Measurements from ENCODE around the gene STH. TPM values are rescaled to one million over a fixed set of nuclear protein-coding genes. Genes with fewer than 3 reads are reported as not detected.

The STH gene
- total RNA-seq, 3 donors from 2014 or later, result not detected

DNA sequence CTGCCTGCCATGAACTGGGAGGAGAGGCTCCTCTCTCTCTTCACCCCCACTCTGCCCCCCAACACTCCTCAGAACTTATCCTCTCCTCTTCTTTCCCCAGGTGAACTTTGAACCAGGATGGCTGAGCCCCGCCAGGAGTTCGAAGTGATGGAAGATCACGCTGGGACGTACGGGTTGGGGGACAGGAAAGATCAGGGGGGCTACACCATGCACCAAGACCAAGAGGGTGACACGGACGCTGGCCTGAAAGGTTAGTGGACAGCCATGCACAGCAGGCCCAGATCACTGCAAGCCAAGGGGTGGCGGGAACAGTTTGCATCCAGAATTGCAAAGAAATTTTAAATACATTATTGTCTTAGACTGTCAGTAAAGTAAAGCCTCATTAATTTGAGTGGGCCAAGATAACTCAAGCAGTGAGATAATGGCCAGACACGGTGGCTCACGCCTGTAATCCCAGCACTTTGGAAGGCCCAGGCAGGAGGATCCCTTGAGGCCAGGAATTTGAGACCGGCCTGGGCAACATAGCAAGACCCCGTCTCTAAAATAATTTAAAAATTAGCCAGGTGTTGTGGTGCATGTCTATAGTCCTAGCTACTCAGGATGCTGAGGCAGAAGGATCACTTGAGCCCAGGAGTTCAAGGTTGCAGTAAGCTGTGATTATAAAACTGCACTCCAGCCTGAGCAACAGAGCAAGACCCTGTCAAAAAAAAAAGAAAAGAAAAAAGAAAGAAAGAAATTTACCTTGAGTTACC lies 36.7 kb upstream of the STH start:
- no peak overlapping the region for H3K4me3 ChIP-seq
- H3K27ac ChIP-seq, result no peak overlapping the region
- DNase-seq (ENCODE audit: low spot score in 2 of 2), result no peak
- no peaks in the 10 kb centered on the region for H3K27me3 ChIP-seq
- no peaks in the 10 kb centered on the region for H3K9me3 ChIP-seq
- H3K4me1 ChIP-seq, result no peaks in the 10 kb centered on the region
- intact Hi-C loops (cut with DNase I; ENCODE audit: low total_unique reads), result loop anchor here (1.0 kb wide), 1 partner anchor 11 kb away; no protein-coding TSS in a partner anchor
- TF ChIP-seq POLR2A (IDR thresholded peaks at IDR 0.05) (no peak), POLR2AphosphoS5 (IDR thresholded peaks at IDR 0.05) (no peak)
- TF ChIP-seq, protein P1, sequence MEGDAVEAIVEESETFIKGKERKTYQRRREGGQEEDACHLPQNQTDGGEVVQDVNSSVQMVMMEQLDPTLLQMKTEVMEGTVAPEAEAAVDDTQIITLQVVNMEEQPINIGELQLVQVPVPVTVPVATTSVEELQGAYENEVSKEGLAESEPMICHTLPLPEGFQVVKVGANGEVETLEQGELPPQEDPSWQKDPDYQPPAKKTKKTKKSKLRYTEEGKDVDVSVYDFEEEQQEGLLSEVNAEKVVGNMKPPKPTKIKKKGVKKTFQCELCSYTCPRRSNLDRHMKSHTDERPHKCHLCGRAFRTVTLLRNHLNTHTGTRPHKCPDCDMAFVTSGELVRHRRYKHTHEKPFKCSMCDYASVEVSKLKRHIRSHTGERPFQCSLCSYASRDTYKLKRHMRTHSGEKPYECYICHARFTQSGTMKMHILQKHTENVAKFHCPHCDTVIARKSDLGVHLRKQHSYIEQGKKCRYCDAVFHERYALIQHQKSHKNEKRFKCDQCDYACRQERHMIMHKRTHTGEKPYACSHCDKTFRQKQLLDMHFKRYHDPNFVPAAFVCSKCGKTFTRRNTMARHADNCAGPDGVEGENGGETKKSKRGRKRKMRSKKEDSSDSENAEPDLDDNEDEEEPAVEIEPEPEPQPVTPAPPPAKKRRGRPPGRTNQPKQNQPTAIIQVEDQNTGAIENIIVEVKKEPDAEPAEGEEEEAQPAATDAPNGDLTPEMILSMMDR (IDR thresholded peaks at IDR 0.05), result no peak
- H3K36me3 ChIP-seq, result no peaks in the 10 kb centered on the region

DNA sequence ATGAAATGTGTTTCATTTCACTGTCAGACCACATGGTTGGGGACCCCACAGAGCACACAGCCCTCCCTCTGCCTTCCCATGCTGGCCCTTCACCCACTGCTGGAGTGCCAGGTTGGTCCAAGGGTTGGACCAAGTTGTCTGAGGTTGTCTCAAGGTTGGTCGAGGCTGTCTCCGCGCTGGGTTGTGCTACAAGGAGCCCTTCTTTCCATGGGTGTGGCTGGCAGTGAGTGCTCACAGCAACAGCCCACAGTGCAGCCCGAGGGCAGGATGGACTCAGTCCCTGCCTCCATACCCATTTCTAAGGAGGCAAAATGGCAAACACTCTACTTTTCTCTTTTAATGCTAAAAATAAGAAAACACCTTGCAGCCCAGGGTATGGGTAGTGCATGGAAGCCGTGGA lies 35.8 kb upstream of the STH start:
- TF ChIP-seq POLR2AphosphoS5 (IDR thresholded peaks at IDR 0.05) (no peak), POLR2A (IDR thresholded peaks at IDR 0.05) (no peak)
- TF ChIP-seq, protein P1 (IDR thresholded peaks at IDR 0.05), result no peak
- Histone ChIP-seq H3K4me1 (no peaks in the 10 kb centered on the region), H3K9me3 (no peaks in the 10 kb centered on the region), H3K36me3 (no peaks in the 10 kb centered on the region), H3K27ac (no peak overlapping the region), H3K27me3 (no peaks in the 10 kb centered on the region), H3K4me3 (no peak overlapping the region)
- peak in 1 of 2 donors; percentile 31 for DNase-seq (ENCODE audit: low spot score in 2 of 2)
- intact Hi-C loops (cut with DNase I; ENCODE audit: low total_unique reads), result no loop called here

DNA sequence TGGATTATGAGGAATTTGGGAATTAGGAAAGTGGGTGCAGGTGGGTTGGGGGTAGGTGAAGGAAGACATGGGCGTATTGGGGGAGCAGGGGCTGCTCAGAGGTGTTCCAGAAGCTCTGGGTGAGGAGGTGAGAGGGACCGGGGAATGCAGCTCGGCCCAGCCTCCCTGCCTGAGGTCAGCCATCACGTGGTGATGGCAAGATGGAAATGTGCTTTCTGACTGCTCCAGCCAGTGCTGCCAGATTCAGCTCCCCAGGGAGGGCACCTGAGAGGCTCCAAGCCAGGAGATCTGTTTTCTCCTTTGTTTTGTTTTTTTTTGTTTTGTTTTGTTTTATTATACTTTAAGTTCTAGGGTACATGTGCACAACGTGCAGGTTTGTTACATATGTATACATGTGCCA lies 35.2 kb upstream of the STH start:
- Histone ChIP-seq H3K9me3 (no peaks in the 10 kb centered on the region), H3K36me3 (no peaks in the 10 kb centered on the region), H3K4me3 (no peak overlapping the region), H3K27me3 (no peaks in the 10 kb centered on the region), H3K4me1 (no peaks in the 10 kb centered on the region), H3K27ac (no peak overlapping the region)
- intact Hi-C loops (cut with DNase I; ENCODE audit: low total_unique reads), result no loop called here
- TF ChIP-seq POLR2A (IDR thresholded peaks at IDR 0.05) (no peak), POLR2AphosphoS5 (IDR thresholded peaks at IDR 0.05) (no peak)
- TF ChIP-seq, protein P1 (IDR thresholded peaks at IDR 0.05), result no peak
- DNase-seq (ENCODE audit: low spot score in 2 of 2), result no peak

DNA sequence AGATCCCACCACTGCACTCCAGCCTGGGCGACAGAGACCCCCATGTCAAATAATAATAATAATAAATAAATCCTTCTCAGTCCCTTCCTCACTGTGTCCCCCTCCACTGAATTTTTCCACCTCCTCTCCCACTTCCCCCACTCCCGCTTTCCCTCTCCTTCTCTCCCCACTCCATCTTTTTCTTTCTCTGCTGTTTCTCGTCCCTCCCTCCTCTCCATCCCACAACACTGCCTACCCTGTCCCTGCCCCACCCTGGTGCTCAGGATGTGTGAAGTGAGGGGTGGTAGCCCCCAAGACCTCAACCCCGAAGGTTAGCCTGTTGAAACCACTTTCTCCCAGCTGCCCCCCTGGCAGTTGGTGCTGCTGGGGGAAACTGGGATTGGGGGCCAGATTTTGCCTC lies 34.4 kb upstream of the STH start:
- Histone ChIP-seq H3K9me3 (no peaks in the 10 kb centered on the region), H3K27ac (no peak overlapping the region), H3K4me1 (no peaks in the 10 kb centered on the region), H3K27me3 (no peaks in the 10 kb centered on the region), H3K36me3 (no peaks in the 10 kb centered on the region), H3K4me3 (no peak overlapping the region)
- TF ChIP-seq POLR2AphosphoS5 (IDR thresholded peaks at IDR 0.05) (no peak), POLR2A (IDR thresholded peaks at IDR 0.05) (no peak)
- TF ChIP-seq, protein P1 (IDR thresholded peaks at IDR 0.05), result no peak
- DNase-seq (ENCODE audit: low spot score in 2 of 2), result no peak
- intact Hi-C loops (cut with DNase I; ENCODE audit: low total_unique reads), result no loop called here

DNA sequence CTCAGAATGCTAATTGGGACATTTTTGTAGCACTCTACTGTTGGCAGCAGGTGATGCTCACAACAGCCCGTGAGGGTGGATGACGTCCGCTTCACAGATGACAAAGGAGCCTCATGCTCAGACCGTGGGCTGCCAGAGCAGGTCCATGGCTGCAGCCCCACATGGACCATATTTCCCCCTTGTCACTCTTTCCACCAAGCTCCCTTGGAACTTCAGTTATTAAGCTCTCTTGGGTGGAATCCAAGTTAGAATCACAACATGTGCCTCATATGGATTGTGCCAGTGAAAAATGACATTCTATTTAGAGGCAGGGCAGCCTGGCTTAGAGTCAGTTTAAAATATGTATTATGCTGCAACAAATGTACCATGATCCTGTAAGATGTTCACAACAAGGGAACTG lies 33.2 kb upstream of the STH start:
- no peaks in the 10 kb centered on the region for H3K36me3 ChIP-seq
- no peak overlapping the region for H3K27ac ChIP-seq
- TF ChIP-seq POLR2AphosphoS5 (IDR thresholded peaks at IDR 0.05) (no peak), POLR2A (IDR thresholded peaks at IDR 0.05) (no peak)
- TF ChIP-seq, protein P1 (IDR thresholded peaks at IDR 0.05), result no peak
- intact Hi-C loops (cut with DNase I; ENCODE audit: low total_unique reads), result no loop called here
- no peaks in the 10 kb centered on the region for H3K27me3 ChIP-seq
- no peaks in the 10 kb centered on the region for H3K4me1 ChIP-seq
- DNase-seq (ENCODE audit: low spot score in 2 of 2), result no peak
- no peak overlapping the region for H3K4me3 ChIP-seq
- no peaks in the 10 kb centered on the region for H3K9me3 ChIP-seq

Measured in breast epithelium (tissue), 4 donors.